ENCODE results near the gene SGCD.

Gene SGCD

GRCh38 chr5:156523607-156524006, 196.6 kb downstream of the SGCD start:
- no peak for DNase-seq

- no peak for DNase-seq
Observed at GRCh38 chr5:156526081-156526925, 199.3 kb downstream of the SGCD start.

DNA sequence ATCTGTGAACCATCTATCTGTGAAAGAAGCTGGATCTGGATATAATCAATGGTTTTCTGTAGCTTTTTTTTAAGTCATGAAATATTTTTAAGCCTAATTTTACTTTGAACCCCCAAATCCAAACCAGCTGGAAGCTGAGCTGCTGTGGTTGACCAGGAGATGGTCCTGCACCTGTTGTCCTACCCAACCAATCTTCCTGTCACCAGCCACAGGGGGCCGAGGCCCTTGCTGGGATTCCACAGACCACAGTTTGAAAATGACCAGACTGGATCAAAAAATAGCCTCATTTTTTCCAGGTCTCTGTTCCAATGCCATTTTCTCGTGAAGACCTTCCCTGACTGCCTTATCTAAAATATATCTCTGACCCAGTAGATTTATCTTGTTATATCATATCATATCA, 200.6 kb downstream of the SGCD start:
- no peak for DNase-seq

DNA sequence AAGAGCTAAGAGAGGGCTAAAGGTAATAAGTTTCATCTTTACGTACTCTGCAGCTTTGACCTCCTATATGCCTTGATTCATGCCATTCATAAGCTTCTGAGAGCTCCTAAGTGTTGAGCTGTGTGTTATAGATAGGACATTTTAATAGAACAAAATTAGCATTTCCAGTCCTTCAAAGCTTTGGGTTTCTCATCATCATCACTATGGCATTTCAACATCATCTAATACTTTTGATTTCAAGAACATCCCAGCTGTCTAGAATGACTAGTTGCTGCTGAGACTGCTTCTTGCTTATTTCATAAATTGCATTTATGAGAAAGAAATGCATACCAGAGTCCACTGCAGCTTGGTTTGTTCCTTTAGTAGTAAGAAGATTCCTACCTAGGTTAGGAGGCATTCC, 201.7 kb downstream of the SGCD start:
- DNase-seq: no peak

GRCh38 chr5:156529892-156530291, 202.9 kb downstream of the SGCD start:
- DNase-seq: no peak

DNA sequence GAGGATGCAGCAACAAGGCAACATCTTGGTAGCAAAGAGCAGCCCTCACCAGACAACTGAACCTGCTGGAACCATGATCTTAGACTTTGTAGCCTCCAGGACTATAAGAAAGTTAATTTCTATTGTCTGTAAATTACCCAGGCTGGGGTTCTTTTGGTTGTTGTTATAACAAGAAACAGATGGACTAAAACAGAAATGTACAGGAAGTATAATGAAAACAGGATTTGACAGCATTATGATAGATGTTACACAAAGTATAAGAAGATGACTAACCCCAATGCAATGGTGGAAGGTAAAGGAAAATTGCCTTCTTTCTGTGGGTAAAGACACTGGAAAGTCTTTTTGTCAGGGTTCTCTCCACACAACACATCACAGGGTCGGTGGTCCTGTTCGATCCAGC, 204.2 kb downstream of the SGCD start:
- DNase-seq: no peak

GRCh38 chr5:156532921-156533320, 206.0 kb downstream of the SGCD start:
- no peak for DNase-seq

DNA sequence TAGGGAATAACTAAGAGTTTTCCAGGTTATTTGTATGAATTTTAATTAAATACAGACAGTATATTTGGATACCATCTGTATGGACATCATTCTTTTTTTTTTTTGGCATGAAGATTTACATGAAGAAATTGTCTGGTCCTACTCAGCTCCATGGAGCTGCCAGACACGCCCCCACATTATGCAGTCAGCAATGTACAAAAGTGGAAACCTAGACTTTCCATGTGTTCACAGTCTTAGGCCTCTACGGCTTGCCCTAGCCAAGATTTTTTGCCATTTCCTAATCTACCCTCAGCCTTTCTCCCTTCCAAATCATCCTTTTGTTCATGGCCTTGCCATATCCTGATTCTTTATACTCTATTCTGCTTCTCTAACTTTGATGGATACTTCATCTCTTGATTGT, 207.1 kb downstream of the SGCD start:
- no peak for DNase-seq

DNA sequence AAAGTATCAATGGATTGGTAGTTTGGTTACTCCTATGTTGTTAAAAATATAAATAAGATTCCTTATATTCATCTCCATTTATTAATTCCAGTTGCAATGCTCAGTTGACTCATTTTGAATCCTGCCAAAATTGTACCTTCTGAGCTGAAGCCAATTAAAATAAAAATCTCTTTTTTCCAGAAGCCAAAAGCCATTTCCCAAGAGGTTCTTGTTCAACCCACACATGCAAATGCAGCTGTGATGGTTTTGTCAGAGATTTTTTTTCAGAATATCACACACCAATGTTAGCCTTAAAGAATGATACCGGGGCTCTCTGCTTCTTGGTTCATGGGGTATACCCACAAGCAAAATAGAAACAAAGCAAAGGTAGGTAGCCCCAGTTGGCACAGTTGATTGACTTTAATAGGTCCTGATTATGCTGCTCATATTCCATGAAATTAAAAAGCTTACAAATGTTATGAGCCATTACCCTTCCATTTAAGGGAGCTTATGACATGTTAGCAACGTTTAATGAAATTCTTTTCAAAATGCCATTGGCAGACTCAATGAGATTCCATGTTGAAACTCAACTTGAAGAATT, 208.0 kb downstream of the SGCD start:
- DNase-seq: no peak

GRCh38 chr5:156540491-156540890, 213.5 kb downstream of the SGCD start:
- no peak for DNase-seq

- DNase-seq: no peak
Observed at GRCh38 chr5:156541582-156541981, 214.6 kb downstream of the SGCD start.

DNA sequence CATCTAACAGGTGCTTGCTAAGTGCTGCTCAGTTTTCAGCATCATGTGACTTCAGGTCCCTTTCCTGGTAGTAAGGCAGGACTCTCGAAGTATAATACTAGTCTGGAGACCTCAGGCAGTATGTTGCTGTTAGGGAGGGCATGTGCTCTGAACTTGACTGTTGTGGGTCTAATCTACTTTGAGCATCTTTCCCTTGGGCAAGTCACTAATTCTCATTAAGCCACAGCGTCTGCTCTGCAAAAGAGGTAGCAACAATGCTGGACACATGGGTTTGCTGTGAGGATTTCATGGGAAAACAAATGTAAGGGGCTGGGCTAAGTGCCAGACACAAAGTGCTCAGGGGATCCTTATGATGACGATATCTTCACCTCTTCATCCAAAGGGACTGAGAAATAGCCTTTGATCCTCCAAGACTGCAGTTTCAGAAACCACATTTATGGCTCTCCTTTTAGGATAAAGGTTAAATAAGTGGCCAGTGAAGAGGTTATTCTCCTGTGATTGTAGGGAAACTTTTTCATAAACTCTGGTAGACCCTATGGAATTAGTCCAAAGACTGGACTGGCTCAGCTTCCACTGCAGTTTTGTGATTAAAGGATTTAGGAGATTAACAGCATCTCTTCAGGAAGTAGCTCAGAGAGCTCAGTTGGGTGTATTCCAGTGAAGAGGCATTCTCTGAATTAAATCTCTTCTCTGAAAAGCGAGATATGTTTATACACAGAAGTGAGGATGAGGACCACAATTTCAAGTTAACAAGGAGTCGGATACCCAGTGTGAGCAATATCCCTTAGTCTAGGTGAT, 216.6 kb downstream of the SGCD start:
- DNase-seq: no peak

- DNase-seq: no peak
Observed at GRCh38 chr5:156552855-156553358, 225.9 kb downstream of the SGCD start.

DNA sequence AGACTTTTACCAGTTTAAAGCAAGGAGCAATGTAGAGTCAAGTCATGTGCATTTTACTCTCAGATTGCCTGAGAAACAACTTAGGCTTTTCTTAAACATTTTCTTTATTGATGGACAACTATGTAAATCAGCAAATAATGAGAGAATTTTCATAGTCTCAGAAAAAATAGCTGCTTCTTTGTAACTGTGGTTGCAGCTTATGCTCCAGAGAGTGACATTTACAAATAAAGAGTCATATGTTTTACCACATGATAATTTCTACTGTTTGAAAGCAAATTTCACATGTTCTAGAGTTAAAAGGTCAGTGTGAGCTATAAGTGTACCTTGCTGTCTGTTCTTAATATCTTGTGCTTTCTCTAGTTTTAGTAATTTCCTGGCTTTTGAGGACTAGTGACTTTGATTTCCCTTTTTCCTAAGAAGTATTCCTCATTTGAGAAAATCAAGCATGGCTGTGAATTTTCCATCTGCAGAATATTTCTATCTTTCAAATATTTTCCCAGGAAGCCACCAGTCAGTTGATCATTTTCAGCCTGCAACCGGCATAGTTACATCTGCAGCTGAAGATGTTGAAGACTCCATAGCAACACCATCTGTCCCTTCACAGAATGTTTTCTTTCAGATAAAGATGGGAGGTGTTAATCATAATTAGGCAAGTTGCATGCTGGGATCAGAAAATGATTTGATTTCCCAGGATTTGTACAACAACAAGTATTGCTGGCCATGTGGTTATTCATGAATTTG, 229.9 kb downstream of the SGCD start:
- DNase-seq: peak; percentile 46

DNA sequence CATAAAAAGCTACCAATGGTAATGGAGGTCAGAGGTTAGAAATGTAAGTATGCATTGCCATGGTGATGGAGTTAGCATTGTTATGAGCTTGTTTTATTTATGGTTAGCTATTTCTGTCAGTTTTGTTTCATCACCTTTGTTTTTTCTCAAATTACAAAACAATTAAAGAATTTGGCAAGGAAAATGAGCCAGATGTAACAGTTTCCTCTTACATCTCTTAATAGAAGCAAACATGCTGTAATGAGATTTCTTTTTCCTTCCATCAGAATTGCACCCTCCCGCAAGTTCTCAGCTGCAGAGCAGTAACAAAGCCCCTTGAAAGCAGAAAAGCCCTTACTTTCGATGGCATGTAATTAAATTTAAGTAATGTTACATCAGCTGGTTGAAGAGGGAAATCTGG, 233.0 kb downstream of the SGCD start:
- DNase-seq: no peak

DNA sequence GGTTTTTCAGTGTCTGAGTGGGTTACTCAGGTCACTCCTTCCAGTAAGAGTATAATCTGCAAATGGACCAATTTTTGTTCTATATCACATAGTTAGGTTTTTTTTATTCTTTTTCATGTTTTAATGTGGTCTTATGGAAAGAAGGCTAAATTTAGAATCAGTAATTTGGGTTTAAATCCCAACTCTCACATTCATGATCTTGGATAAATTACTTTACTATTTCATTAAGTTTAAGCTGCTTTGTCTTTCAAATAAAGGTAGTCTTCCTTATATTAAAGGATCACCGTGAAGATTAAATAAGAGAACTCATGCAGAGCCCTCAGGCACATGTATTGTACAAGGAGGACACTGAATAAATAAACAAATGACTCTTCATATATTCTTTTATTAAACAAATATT, 234.7 kb downstream of the SGCD start:
- no peak for DNase-seq

DNA sequence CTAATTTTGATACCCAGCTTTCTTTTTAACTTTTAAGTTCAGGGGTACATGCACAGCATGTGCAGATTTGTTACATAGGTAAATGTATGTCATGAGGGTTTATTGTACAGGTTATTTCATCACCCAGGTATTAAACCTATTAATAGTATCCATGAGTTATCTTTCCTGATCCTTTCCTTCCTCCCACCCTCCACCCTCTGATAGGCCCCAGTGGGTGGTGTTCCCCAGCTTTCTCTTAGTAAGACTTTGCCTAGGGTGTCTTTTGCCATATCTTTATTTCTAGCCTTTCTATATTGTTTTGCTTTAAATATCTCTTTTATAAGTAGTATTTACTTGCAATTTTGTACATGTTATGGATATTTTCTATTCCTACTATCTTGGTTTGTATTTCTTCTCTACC, 243.7 kb downstream of the SGCD start:
- no peak for DNase-seq

- no peak for DNase-seq
Observed at GRCh38 chr5:156581725-156582124, 254.8 kb downstream of the SGCD start.

DNA sequence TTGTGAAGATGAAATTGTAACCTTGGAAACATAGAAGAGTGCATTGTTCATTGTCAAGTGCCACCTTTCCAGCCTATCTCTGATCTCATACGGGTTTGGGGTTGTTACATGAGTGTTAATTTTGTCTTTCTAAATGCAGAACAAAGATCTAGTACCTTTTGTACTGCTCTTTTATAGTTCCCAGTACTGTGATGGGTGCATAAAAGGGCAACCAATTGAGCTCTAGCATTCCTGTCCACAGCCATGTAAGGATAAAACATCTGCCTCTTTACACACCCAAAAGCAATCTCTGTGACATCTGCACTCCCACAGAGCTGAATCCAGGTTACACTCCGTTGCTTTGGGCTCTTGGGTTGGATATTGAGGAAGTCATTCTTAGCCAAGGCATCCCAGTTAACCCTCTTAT, 255.2 kb downstream of the SGCD start:
- no peak for DNase-seq

- DNase-seq: no peak
Observed at GRCh38 chr5:156584871-156585270, 257.9 kb downstream of the SGCD start.

- DNase-seq: no peak
Observed at GRCh38 chr5:156585999-156586398, 259.0 kb downstream of the SGCD start.

DNA sequence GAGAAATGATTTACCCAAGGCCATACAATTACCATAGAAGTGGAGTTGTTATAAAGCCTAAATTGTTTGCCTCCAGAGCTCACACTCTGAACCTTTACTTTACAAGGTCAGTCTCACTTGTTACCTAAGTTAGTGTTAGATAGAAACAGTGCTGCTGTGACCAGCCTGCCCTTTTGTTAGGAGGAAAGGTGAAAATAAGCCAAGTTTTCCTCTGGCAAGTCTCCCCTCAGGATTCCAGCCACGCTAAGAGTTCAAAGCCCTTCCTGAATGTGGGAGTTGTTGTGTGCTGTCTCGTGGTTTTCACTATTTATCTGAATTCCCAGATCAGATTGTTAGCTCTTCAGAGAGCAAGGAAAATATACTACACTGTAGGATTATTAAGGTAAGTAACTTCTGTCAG, 260.0 kb downstream of the SGCD start:
- no peak for DNase-seq

- no peak for DNase-seq
Observed at GRCh38 chr5:156588306-156588705, 261.3 kb downstream of the SGCD start.
